Neural cell (in vitro differentiated cells): ENCODE measurements around the gene CC2D1A.
"Not testable (repeated sequence)": the region's sequence is repeated elsewhere in the genome, so short reads cannot be mapped to it uniquely, and the experiment has no call there.

Experiments
- EP300 ChIP-seq: fragments of 450-650 bp; conservative IDR thresholded peaks from 2 replicates; pipeline ENCODE4 v1.6.1; 2014; ENCODE audit warnings: antibody characterized with exemption, mild to moderate bottlenecking, moderate library complexity; ENCODE audit not compliant: poor library complexity, severe bottlenecking
- EZH2 ChIP-seq: fragments of 200-600, 300-800 bp; shearing (Covaris generic), sonication (generic); IDR thresholded peaks from 2 replicates; pipeline ENCODE4 v1.6.1; 2014; ENCODE audit warnings: antibody characterized with exemption, low read length, borderline replicate concordance, mild to moderate bottlenecking; ENCODE audit not compliant: insufficient read depth, poor library complexity, severe bottlenecking
- POLR2AphosphoS5 ChIP-seq: IDR thresholded peaks from 2 replicates; pipeline ENCODE4 v1.6.1; 2012
- SMC3 ChIP-seq: fragments of 450-650 bp; conservative IDR thresholded peaks from 2 replicates; pipeline ENCODE4 v1.6.1; 2014; ENCODE audit warnings: antibody characterized with exemption, mild to moderate bottlenecking, moderate library complexity; ENCODE audit not compliant: poor library complexity
- TF ChIP-seq, protein P1 (sequence below): fragments of 450-650 bp; IDR thresholded peaks from 2 replicates; pipeline ENCODE4 v1.5.1; 2014; ENCODE audit warnings: antibody characterized with exemption, mild to moderate bottlenecking, moderate library complexity; ENCODE audit not compliant: poor library complexity, severe bottlenecking

DNA sequence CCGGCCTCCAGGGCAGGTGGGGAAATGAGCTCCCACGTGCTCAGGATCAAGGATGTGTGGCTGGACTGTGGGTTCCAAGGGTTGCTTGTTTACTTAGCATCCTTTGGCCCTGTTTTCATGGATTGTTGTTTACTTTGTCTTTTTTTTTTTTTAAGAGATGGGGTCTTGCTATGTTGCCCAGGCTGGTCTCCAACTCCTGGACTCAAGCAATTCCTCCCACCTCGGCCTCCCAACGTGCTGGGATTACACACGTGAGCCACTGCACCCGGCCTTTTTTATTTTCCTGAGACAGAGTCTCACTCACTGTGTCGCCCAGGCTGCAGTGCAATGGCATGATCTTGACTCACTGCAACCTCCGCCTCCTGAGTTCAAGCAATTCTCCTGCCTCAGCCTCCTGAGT is 61.2 kb downstream of the CC2D1A start:
- TF ChIP-seq, protein P1, sequence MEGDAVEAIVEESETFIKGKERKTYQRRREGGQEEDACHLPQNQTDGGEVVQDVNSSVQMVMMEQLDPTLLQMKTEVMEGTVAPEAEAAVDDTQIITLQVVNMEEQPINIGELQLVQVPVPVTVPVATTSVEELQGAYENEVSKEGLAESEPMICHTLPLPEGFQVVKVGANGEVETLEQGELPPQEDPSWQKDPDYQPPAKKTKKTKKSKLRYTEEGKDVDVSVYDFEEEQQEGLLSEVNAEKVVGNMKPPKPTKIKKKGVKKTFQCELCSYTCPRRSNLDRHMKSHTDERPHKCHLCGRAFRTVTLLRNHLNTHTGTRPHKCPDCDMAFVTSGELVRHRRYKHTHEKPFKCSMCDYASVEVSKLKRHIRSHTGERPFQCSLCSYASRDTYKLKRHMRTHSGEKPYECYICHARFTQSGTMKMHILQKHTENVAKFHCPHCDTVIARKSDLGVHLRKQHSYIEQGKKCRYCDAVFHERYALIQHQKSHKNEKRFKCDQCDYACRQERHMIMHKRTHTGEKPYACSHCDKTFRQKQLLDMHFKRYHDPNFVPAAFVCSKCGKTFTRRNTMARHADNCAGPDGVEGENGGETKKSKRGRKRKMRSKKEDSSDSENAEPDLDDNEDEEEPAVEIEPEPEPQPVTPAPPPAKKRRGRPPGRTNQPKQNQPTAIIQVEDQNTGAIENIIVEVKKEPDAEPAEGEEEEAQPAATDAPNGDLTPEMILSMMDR: not testable (repeated sequence)
- not testable (repeated sequence) for TF ChIP-seq EZH2, SMC3, POLR2AphosphoS5, EP300
